HL-60 (cell line): ENCODE measurements around the gene COASY.
"Not testable (repeated sequence)": the region's sequence is repeated elsewhere in the genome, so short reads cannot be mapped to it uniquely, and the experiment has no call there.

ENCODE experiments used
- DNase-seq, 2 experiments: peaks; one replicate each; pipeline ENCODE4 v3.0.0-alpha.2; 2010 to 2020; ENCODE audit warnings: low read depth in 1 of 2, low spot score in 1 of 2
- H3K27ac ChIP-seq: fragments of 250-450 bp; sonication (Bioruptor Pico); replicated peaks from 2 replicates; pipeline ENCODE4 v1.5.1; 2020; ENCODE audit warnings: mild to moderate bottlenecking, moderate library complexity
- H3K27me3 ChIP-seq: fragments of 250-450 bp; sonication (Bioruptor Pico); 2 replicates; pipeline ENCODE4 v1.5.1; 2021; ENCODE audit warnings: mild to moderate bottlenecking, moderate library complexity; ENCODE audit not compliant: insufficient read depth, poor library complexity, severe bottlenecking
- H3K4me3 ChIP-seq: replicated peaks from 2 replicates; pipeline ENCODE4 v1.5.1; 2011; ENCODE audit warnings: mild to moderate bottlenecking, control low read depth, low read length; ENCODE audit not compliant: insufficient read depth
- CTCF ChIP-seq: IDR thresholded peaks from one replicate; pipeline ENCODE4 v1.5.1; 2011; ENCODE audit warnings: low read length, control low read depth, inconsistent platforms; ENCODE audit not compliant: insufficient read depth
- GABPA ChIP-seq: IDR thresholded peaks from 2 replicates; pipeline ENCODE4 v1.6.1; 2012; ENCODE audit warnings: low read depth
- POLR2AphosphoS5 ChIP-seq: IDR thresholded peaks from 2 replicates; pipeline ENCODE4 v1.6.1; 2012; ENCODE audit warnings: low read depth
- REST ChIP-seq: IDR thresholded peaks from 2 replicates; pipeline ENCODE4 v1.6.1; 2012; ENCODE audit warnings: low read depth; ENCODE audit not compliant: insufficient replicate concordance
- SPI1 ChIP-seq: IDR thresholded peaks from 2 replicates; pipeline ENCODE4 v1.6.1; 2012; ENCODE audit warnings: low read depth, mild to moderate bottlenecking, borderline replicate concordance

COASY gene

DNA sequence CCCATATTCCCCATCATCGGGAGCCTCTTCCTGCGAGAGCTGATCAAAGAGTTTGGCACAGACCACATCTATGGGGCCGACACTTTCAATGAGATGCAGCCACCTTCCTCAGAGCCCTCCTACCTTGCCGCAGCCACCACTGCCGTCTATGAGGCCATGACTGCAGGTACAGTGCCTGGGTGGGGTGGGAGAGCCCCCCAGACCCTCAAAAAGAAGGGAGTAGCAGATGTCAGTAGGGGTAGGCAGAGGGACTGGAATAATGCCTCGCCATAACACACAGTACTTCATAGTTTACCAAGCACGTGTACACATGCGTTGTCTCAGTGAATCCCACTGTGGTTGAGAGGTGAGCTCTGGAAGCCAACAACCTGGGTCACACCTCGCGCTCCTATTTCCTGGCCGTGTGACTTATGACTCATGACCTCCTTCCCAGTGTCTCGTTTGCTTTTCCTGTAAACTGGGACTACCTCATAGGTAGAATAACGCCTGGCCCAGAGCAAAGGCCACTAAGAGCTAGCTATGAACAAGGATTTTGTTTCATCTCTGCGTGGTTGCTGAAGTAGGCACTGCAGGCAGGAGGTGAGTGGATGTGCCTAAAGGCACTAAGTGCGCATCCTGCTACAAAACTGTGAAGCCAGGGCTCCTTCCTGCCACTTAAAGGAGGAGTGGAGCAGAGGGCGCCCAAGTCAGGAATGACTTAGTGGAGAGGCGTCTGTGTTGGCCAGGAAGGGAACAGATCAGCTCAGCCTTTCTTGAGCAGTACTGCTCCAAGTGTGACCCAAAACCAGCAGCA, 20.7 kb upstream of the COASY start:
- TF ChIP-seq CTCF (no peak), REST (no peak), POLR2AphosphoS5 (no peak), GABPA (no peak), SPI1 (no peak)
- Histone ChIP-seq H3K4me3 (no peak overlapping the region), H3K27me3 (no peaks in the 10 kb centered on the region), H3K27ac (no peak overlapping the region)
- DNase-seq, result no peak

DNA sequence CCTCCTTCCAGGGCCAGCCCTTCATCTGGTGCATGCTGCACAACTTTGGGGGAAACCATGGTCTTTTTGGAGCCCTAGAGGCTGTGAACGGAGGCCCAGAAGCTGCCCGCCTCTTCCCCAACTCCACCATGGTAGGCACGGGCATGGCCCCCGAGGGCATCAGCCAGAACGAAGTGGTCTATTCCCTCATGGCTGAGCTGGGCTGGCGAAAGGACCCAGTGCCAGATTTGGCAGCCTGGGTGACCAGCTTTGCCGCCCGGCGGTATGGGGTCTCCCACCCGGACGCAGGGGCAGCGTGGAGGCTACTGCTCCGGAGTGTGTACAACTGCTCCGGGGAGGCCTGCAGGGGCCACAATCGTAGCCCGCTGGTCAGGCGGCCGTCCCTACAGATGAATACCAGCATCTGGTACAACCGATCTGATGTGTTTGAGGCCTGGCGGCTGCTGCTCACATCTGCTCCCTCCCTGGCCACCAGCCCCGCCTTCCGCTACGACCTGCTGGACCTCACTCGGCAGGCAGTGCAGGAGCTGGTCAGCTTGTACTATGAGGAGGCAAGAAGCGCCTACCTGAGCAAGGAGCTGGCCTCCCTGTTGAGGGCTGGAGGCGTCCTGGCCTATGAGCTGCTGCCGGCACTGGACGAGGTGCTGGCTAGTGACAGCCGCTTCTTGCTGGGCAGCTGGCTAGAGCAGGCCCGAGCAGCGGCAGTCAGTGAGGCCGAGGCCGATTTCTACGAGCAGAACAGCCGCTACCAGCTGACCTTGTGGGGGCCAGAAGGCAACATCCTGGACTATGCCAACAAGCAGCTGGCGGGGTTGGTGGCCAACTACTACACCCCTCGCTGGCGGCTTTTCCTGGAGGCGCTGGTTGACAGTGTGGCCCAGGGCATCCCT, 18.5 kb upstream of the COASY start:
- Histone ChIP-seq H3K4me3 (no peak overlapping the region), H3K27me3 (no peaks in the 10 kb centered on the region), H3K27ac (no peak overlapping the region)
- TF ChIP-seq REST (no peak), CTCF (no peak), GABPA (no peak), SPI1 (no peak), POLR2AphosphoS5 (no peak)
- DNase-seq, result no peak

DNA sequence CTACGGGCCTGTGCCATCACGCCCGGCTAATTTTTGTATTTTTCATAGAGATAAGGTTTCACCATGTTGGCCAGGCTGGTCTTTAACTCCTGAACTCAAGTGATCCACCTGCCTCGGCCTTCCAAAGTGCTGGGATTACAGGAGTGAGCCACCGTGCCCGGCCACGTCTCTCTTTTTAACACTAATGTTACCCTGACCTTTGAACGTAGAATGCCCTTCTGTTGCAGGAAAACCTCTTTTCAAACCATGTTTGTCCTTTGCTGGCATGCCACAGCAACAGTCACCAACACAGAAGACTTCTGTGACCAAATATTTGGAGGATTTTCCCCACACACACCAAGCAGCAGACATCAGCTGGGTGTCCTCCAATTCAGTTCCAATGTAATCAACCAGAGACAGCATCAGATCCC, 17.1 kb upstream of the COASY start:
- H3K4me3 ChIP-seq, result no peak overlapping the region
- no peak overlapping the region for H3K27ac ChIP-seq
- no peak for DNase-seq
- no peak for TF ChIP-seq CTCF
- no peak for TF ChIP-seq REST
- no peak for TF ChIP-seq SPI1
- TF ChIP-seq GABPA, result no peak
- no peak for TF ChIP-seq POLR2AphosphoS5
- no peaks in the 10 kb centered on the region for H3K27me3 ChIP-seq

DNA sequence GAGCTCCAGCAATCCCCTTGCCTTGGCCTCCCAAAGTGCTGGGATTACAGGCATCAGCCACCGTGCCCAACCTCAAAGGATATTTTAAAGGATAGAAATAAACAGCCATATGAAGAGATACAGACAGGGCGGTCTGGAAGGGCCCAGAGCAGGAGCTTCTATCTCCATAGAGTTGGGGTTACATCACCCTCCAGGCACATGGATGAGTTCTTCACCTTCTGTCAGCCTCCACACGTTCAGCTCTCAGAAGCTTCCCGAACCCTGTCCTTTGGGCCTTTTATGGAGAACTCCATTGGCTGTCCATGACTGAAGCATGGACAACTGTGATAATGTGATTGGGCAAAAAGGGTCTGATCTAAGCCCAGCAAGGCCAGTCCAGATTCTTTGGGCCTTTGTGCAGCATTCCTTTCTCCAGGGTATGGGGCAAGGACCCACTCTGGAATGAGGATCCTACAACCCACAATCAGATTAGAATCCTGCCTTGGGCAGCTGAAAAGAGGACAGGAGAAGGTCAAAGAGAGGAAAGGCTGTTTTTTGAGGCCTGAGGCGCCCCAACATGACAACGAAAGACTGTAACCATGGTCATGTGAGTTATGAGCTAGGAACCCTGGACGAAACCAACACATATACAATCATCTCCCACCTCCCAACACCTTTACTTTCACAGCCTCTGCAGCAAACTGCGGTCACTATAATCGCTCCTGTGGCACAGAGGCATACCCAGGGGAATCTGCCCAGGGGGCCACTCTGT, 16.0 kb upstream of the COASY start:
- H3K27me3 ChIP-seq, DNase-seq, H3K27ac ChIP-seq, H3K4me3 ChIP-seq: not testable (repeated sequence)
